ENCODE data around the gene NANOS3.
"Not testable (repeated sequence)": the region's sequence is repeated elsewhere in the genome, so short reads cannot be mapped to it uniquely, and the experiment has no call there.

NANOS3 gene

DNA sequence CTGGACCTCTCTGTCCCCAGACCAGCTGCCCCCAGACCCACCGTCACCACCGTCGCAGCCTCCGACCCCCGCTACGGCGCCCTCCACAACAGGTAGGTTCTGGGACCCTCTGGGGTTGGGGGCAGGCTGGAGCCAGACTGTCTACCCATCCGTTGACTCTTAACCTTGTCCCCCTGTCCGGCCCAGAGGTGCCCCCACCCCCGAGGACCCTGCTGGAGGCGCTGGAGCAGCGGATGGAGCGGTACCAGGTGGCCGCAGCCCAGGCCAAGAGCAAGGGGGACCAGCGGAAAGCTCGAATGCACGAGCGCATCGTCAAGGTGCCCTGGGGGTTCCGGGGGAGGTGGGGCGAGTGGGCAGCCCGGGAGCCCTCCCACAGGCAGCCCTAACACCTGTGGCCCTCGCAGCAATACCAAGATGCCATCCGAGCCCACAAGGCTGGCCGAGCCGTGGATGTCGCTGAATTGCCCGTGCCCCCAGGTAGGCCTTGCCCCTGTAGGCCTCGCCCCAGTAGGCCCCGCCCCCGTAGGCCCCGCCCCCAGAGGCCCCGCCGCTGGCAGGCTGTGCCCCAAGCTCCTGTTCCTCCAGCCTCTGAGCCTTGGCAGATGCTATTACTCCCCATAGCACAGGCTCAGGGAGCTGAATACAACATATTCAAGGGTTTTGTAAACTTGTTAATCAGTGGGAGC is 41.9 kb downstream of the NANOS3 start:
- ChIA-PET CTCF (interaction anchor here (0.6 kb wide), 1 partner anchor 109 kb away, joined by 3 read pairs; no protein-coding TSS in a partner anchor), POLR2A (no interaction called here)
- TF ChIP-seq, protein P1, sequence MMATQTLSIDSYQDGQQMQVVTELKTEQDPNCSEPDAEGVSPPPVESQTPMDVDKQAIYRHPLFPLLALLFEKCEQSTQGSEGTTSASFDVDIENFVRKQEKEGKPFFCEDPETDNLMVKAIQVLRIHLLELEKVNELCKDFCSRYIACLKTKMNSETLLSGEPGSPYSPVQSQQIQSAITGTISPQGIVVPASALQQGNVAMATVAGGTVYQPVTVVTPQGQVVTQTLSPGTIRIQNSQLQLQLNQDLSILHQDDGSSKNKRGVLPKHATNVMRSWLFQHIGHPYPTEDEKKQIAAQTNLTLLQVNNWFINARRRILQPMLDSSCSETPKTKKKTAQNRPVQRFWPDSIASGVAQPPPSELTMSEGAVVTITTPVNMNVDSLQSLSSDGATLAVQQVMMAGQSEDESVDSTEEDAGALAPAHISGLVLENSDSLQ (IDR thresholded peaks at IDR 0.05), result no peak
- TF ChIP-seq ARNT (IDR thresholded peaks at IDR 0.05) (no peak), SP1 (IDR thresholded peaks at IDR 0.05) (no peak), NFRKB (IDR thresholded peaks at IDR 0.05) (no peak), FOXK2 (IDR thresholded peaks at IDR 0.05) (no peak)
- DNase-seq (ENCODE audit: extremely low spot score), result no peak

DNA sequence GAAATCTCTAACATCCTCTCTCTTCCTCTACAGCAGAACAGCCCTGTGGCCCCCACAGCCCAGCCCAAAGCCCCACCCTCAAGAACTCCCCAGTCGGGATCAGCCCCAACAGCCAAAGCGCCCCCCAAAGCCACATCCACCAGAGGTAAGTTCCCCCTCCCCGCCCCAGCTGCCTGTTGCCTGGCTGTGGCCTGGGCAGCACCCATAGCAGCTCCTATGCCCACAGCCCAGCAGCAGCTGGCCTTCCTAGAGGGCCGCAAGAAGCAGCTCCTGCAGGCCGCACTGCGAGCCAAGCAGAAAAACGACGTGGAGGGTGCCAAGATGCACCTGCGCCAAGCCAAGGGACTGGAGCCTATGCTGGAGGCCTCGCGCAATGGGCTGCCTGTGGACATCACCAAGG is 43.6 kb downstream of the NANOS3 start:
- ChIA-PET CTCF (no interaction called here), POLR2A (interaction anchor here (0.8 to 1.2 kb wide), 2 partner anchors 13 to 32 kb away, joined by 3 to 5 read pairs; partner anchors contain the start of gene DCAF15)
- no peak for TF ChIP-seq FOXA1 (IDR thresholded peaks at IDR 0.05)
- TF ChIP-seq ELF4 (IDR thresholded peaks at IDR 0.05), result no peak
- no peak for TF ChIP-seq ZNF384 (IDR thresholded peaks at IDR 0.05)
- no peak for TF ChIP-seq LEF1 (IDR thresholded peaks at IDR 0.05; ENCODE audit: borderline replicate concordance)
- no peak for TF ChIP-seq NFRKB (IDR thresholded peaks at IDR 0.05)
- TF ChIP-seq HDGF (IDR thresholded peaks at IDR 0.05; ENCODE audit: borderline replicate concordance), result no peak
- no peak for TF ChIP-seq TARDBP (IDR thresholded peaks at IDR 0.05)
- DNase-seq (ENCODE audit: extremely low spot score), result no peak

DNA sequence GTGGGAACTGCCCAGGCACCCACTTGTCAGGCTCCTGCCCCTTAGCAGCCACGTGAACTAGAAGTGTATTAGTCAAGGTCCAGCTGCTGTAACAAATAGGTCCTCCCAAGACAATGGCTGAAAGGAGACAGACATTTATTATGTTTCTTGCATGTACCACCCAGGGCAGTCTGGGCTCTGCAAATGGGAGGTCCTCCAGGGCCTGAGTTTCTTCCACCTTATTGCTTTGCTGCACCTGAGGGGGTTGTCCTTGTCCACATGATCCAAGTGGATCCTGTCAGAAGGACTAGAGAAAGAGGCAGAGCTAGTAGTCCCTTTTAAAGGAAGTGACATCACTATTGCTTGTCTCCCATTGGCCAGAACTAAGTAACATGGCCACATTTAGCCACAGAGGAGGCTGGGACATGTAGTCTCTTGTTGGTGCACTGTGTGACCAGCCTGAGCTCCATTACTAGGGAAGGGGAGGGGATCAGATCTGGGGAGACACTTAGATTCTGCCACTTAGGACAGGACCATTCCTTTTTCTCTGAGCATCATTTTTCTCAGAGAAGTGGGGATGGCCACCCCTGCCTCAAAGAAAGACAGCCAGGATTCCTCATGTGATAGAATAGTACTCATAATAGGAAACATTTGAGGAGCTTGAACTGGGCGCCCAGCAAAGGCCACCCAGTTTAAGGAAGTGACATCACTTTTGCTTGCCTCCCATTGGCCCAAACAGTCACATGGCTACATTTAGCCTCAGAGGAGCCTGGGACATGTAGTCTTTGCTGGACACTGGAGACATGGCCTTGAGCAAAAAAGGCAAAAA is 44.2 kb downstream of the NANOS3 start:
- ChIA-PET POLR2A (interaction anchor here (0.8 to 1.2 kb wide), 2 partner anchors 13 to 32 kb away, joined by 3 to 5 read pairs; partner anchors contain the start of gene DCAF15), CTCF (interaction anchor here (0.6 kb wide), 1 partner anchor 64 kb away, joined by 3 read pairs; no protein-coding TSS in a partner anchor)
- peak; percentile 53 for DNase-seq (ENCODE audit: extremely low spot score)
- TF ChIP-seq FOXA1 (IDR thresholded peaks at IDR 0.05) (no peak), L3MBTL2 (conservative IDR thresholded peaks at IDR 0.05) (no peak), SUZ12 (IDR thresholded peaks at IDR 0.05) (no peak), HDGF (IDR thresholded peaks at IDR 0.05; ENCODE audit: borderline replicate concordance) (no peak), CTBP1 (IDR thresholded peaks at IDR 0.05; ENCODE audit: borderline replicate concordance) (no peak)

DNA sequence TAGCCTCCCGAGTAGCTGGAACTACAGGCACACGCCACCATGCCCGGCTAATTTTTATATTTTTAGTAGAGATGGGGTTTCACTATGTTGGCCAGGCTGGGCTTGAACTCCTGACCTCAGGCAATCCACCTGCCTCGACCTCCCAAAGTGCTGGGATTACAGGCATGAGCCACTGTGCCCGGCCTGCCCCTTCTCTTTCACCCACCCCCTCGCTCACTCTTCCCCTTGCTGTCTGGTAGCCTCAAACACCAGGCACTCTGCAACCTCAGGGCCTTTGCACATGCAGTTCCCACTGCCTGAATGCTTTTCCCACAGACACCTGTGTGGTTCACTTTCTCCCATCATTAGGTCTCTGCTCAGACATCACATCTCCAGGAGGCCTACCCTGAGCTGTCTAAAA is 45.2 kb downstream of the NANOS3 start:
- DNase-seq (ENCODE audit: extremely low spot score); CTCF ChIA-PET; POLR2A ChIA-PET: not testable (repeated sequence)

DNA sequence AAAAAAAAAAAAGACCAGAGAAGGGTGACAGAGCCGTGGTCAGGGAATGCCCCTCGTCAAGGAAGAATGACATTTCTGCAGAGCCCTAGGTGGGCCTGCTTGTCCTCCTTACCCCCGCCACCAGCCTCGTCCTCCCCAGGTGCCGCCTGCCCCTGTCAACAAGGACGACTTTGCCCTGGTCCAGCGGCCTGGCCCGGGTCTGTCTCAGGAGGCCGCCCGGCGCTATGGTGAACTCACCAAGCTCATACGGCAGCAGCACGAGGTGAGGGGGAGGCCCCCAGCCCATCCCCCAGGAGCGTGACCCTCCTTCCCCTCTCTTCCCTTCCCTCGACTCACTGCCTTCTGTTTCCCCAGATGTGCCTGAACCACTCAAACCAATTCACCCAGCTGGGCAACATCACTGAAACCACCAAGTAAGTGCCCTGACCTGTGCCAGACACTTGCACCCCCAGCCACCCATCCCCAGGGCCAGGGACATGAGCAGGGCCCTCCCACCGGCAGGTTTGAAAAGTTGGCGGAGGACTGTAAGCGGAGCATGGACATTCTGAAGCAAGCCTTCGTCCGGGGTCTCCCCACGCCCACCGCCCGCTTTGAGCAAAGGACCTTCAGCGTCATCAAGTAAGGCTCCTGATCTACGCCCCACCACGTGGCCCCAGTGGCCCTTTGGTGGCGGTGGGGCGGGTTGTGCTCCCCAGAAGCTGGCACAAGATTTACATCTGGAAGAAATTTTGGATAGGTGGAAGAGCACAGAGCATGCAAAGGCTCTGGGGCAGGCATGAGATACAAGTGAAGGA is 46.5 kb downstream of the NANOS3 start:
- TF ChIP-seq ARNT (IDR thresholded peaks at IDR 0.05) (no peak), ELF4 (IDR thresholded peaks at IDR 0.05) (no peak), CTBP1 (IDR thresholded peaks at IDR 0.05; ENCODE audit: borderline replicate concordance) (no peak), BHLHE40 (IDR thresholded peaks at IDR 0.05; ENCODE audit: borderline replicate concordance) (no peak), FOXK2 (IDR thresholded peaks at IDR 0.05) (no peak), TARDBP (IDR thresholded peaks at IDR 0.05) (no peak), HDGF (IDR thresholded peaks at IDR 0.05; ENCODE audit: borderline replicate concordance) (no peak), LEF1 (IDR thresholded peaks at IDR 0.05; ENCODE audit: borderline replicate concordance) (no peak), SUZ12 (IDR thresholded peaks at IDR 0.05) (no peak), NFRKB (IDR thresholded peaks at IDR 0.05) (no peak), ZNF384 (IDR thresholded peaks at IDR 0.05) (no peak), FOXM1 (IDR thresholded peaks at IDR 0.05; ENCODE audit: borderline replicate concordance) (no peak), L3MBTL2 (conservative IDR thresholded peaks at IDR 0.05) (no peak)
- TF ChIP-seq, protein P1 (IDR thresholded peaks at IDR 0.05), result no peak
- POLR2A ChIA-PET, result no interaction called here
- no peak for DNase-seq (ENCODE audit: extremely low spot score)
- CTCF ChIA-PET, result no interaction called here

DNA sequence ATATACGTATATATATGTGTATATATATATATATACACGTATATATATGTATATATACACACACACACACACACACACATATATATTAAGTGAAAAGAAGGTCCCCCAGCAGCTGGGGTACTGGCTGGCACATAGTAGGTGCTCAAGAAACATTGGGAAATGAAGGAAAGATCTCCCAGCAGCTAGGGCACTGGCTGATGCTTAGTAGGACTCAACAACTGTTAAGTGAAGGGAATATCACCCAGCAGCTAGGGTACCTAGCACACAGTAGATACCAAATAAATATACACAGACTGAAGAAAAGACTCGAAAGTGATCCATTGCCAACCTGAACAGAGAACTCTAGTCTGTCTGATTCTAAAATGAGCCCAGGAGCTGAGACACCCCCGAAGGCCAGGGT is 49.1 kb downstream of the NANOS3 start:
- TF ChIP-seq NFRKB (IDR thresholded peaks at IDR 0.05), result no peak
- no peak for TF ChIP-seq SUZ12 (IDR thresholded peaks at IDR 0.05)
- TF ChIP-seq TARDBP (IDR thresholded peaks at IDR 0.05), result no peak
- no peak for TF ChIP-seq ZNF384 (IDR thresholded peaks at IDR 0.05)
- no peak for TF ChIP-seq L3MBTL2 (conservative IDR thresholded peaks at IDR 0.05)
- TF ChIP-seq FOXK2 (IDR thresholded peaks at IDR 0.05), result no peak
- TF ChIP-seq, protein P1 (IDR thresholded peaks at IDR 0.05), result no peak
- no peak for TF ChIP-seq FOXA1 (IDR thresholded peaks at IDR 0.05)
- TF ChIP-seq SP1 (IDR thresholded peaks at IDR 0.05), result no peak
- no peak for DNase-seq (ENCODE audit: extremely low spot score)
- ChIA-PET POLR2A (no interaction called here), CTCF (no interaction called here)

Measured in HEK293T (cell line).